HG02642 (cell line): ENCODE data around the gene SOCS6.

Experiments
- ATAC-seq: cut with Tn5 transposase; IDR thresholded peaks from one replicate; pipeline ENCODE4 v1.9.1; 2021; ENCODE audit warnings: mild to moderate bottlenecking; ENCODE audit not compliant: unreplicated experiment, poor library complexity

Gene SOCS6

DNA sequence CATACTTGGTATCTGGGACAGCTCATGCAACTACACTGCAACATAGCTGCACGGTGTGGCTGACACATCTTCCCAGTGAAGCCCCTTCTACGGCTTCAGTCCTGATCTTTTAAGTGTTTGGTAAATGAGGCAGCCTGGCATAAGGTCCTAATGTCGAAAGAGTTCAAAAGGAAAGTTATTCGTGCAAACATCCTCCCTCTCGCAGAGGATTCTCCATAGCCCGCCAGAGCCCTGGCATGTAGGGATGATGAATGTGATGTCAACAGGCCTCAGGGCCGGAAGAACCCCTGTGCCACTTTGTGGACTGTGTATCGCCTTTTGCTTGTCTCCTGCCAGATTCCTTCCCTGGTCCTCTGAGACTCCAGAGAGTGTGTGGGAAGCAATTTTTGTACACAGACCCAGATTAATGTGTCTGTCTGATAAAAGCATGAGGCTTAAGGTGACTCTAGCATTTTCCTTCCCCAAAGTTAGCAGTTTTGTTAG lies 88.5 kb downstream of the SOCS6 start:
- ATAC-seq = no peak

DNA sequence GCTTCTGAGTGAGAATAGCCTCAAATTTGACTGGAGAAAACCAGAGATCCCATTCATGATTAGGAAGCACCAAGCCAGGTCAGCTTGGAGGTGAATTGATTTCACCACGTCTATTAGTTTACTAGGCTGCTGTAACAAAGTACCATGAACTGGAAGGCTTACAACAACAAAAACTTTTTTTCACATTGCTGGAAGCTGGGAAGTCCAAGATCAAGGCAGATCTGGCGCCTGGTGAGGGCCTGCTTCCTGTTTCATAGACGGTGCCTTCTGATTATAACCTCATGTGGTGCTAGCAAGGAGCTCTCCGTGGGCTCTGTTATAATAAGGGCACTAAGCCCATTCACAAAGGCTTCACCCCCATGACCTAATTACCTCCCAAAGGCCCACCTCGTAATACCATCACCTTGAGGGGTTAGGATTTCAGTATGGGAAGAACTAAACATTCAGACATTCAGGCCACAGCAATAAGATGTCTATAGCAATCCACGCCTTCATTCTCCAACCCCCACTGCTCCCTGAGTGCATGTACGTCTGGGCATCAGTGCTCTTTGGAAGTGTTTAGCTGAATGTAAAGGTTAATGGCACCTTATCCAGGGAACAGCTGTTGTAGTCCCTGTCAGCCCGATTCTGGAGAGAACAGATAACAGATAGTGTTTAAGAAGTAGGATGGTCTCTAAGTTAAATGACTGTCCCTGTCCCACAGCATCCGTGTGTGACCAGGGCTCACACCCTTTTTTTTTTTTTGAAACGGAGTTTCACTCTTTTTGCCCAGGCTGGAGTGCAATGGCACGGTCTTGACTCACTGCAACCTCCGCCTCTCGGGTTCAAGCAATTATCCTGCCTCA lies 89.2 kb downstream of the SOCS6 start:
- no peak for ATAC-seq
